Breast epithelium (tissue), 4 donors: ENCODE measurements around the gene DNAH17. TPM values are rescaled to one million over a fixed set of nuclear protein-coding genes. Genes with fewer than 3 reads are reported as not detected.

Experiments
- DNase-seq, 2 donors: peaks; one replicate each; pipeline ENCODE4 v3.0.0-alpha.2; 2019; ENCODE audit warnings: low spot score in 2 of 2
- H3K27ac ChIP-seq, 2 donors: fragments of 200-600 bp; sonication (generic) in 1 of 2; one replicate each; pipeline ENCODE4 v1.5.1; 2016 to 2019; ENCODE audit warnings: mild to moderate bottlenecking in 1 of 2
- H3K27me3 ChIP-seq, 2 donors: fragments of 200-600 bp; sonication (generic) in 1 of 2; one replicate each; pipeline versions ENCODE4 v1.5.1 to v1.6.0; 2017 to 2019; ENCODE audit warnings: control low read depth in 1 of 2, mild to moderate bottlenecking in 1 of 2
- H3K36me3 ChIP-seq: fragments of 200-600 bp; one replicate; pipeline ENCODE4 v1.5.1; 2019
- H3K4me1 ChIP-seq, 2 donors: fragments of 200-600 bp; sonication (generic); one replicate each; pipeline ENCODE4 v1.5.1; 2016 to 2019; ENCODE audit warnings: control low read depth in 1 of 2
- H3K4me3 ChIP-seq, 3 donors: fragments of 200-600 bp; sonication (generic); 1 replicate in 2 of 3; 2 replicates in 1 of 3; pipeline ENCODE4 v1.5.1; 2016 to 2019; ENCODE audit warnings: mild to moderate bottlenecking in 3 of 3, moderate library complexity in 2 of 3
- H3K9me3 ChIP-seq, 2 donors: fragments of 200-600 bp; sonication (generic) in 1 of 2; one replicate each; pipeline ENCODE4 v1.5.1; 2016 to 2019; ENCODE audit warnings: control low read depth in 1 of 2
- POLR2A ChIP-seq: fragments of 450-650 bp; IDR thresholded peaks from one replicate; pipeline ENCODE4 v1.6.1; 2016; ENCODE audit warnings: antibody characterized with exemption, mild to moderate bottlenecking, moderate library complexity
- POLR2AphosphoS5 ChIP-seq, 3 donors: sonication (generic); formaldehyde crosslinking; IDR thresholded peaks; one replicate each; pipeline ENCODE4 v1.6.1; 2017; ENCODE audit warnings: antibody characterized with exemption in 3 of 3
- intact Hi-C: fragments of 100-400 bp; cut with DNase I; formaldehyde crosslinking; loops from one replicate; pipeline ENCODE4 v1.15.1; 2023; ENCODE audit warnings: low total_unique reads
- total RNA-seq, 3 donors: library from RNA; depleted of rRNA; stranded (reverse); fragments of >200 nt; gene quantifications; one replicate each; pipeline ENCODE4 v1.1.0, GENCODE V29; 2016
- TF ChIP-seq, protein P1 (sequence below), 3 donors: fragments of 450-650 bp; IDR thresholded peaks; one replicate each; pipeline ENCODE4 v1.5.1; 2016 to 2017; ENCODE audit warnings: antibody characterized with exemption in 3 of 3, mild to moderate bottlenecking in 3 of 3, moderate library complexity in 3 of 3

Gene DNAH17
- total RNA-seq, 3 donors from 2014 or later = 0.15 to 0.33 TPM; not detected in 1

DNA sequence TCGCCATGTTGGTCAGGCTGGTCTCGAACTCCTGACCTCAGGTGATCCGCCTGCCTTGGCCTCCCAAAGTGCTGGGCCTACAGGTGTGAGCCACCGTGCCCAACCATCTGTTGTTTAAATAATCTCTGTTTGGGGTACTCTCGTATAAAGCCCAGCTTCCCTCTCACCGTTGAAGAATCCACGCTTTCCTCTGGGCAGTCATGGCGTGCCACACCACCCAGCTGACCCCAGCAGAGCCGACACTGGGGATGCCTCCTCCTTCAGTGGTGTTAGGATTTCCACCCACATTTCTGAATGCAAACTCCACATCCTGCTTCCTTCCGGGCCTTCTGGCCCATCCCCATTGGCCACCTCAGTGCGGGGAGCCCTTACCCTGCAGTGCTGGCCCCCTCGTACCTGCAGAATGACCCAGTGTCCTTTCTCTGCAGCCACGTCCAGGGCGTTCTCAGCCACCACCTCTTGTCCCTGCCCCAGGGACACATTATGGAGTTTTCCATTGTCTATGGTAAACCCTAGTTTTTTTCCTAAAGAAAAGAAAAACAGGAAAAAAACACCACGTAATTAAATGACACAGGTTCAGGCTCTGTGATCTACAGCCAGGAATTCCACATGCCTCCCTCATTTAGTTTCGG is 138.4 kb downstream of the DNAH17 start:
- Histone ChIP-seq H3K27me3 (peaks cover 0 to 18% of the 10 kb centered on the region in 2 donors), H3K4me1 (no peaks in the 10 kb centered on the region), H3K27ac (no peak overlapping the region), H3K4me3 (no peak overlapping the region), H3K36me3 (no peaks in the 10 kb centered on the region), H3K9me3 (no peaks in the 10 kb centered on the region)
- DNase-seq = no peak
- intact Hi-C loops = no loop called here
- no peak for TF ChIP-seq POLR2A
- no peak for TF ChIP-seq POLR2AphosphoS5 (IDR thresholded peaks at IDR 0.05)
- TF ChIP-seq, protein P1, sequence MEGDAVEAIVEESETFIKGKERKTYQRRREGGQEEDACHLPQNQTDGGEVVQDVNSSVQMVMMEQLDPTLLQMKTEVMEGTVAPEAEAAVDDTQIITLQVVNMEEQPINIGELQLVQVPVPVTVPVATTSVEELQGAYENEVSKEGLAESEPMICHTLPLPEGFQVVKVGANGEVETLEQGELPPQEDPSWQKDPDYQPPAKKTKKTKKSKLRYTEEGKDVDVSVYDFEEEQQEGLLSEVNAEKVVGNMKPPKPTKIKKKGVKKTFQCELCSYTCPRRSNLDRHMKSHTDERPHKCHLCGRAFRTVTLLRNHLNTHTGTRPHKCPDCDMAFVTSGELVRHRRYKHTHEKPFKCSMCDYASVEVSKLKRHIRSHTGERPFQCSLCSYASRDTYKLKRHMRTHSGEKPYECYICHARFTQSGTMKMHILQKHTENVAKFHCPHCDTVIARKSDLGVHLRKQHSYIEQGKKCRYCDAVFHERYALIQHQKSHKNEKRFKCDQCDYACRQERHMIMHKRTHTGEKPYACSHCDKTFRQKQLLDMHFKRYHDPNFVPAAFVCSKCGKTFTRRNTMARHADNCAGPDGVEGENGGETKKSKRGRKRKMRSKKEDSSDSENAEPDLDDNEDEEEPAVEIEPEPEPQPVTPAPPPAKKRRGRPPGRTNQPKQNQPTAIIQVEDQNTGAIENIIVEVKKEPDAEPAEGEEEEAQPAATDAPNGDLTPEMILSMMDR (IDR thresholded peaks at IDR 0.05) = no peak

- H3K36me3 ChIP-seq = no peaks in the 10 kb centered on the region
- no peaks in the 10 kb centered on the region for H3K4me1 ChIP-seq
- no peak overlapping the region for H3K27ac ChIP-seq
- H3K27me3 ChIP-seq = peaks cover 0 to 18% of the 10 kb centered on the region in 2 donors
- no peak for DNase-seq
- TF ChIP-seq POLR2A (no peak), POLR2AphosphoS5 (IDR thresholded peaks at IDR 0.05) (no peak)
- TF ChIP-seq, protein P1 (IDR thresholded peaks at IDR 0.05) = no peak
- intact Hi-C loops = no loop called here
- no peaks in the 10 kb centered on the region for H3K9me3 ChIP-seq
- no peak overlapping the region for H3K4me3 ChIP-seq
These were observed 138.9 kb downstream of the DNAH17 start for GRCh38 chr17:78438271-78438691.

- H3K4me3 ChIP-seq = no peak overlapping the region
- no peaks in the 10 kb centered on the region for H3K36me3 ChIP-seq
- DNase-seq = no peak
- H3K27ac ChIP-seq = no peak overlapping the region
- intact Hi-C loops = no loop called here
- TF ChIP-seq, protein P1 (IDR thresholded peaks at IDR 0.05) = no peak
- TF ChIP-seq POLR2AphosphoS5 (IDR thresholded peaks at IDR 0.05) (no peak), POLR2A (no peak)
- H3K4me1 ChIP-seq = no peaks in the 10 kb centered on the region
- no peaks in the 10 kb centered on the region for H3K9me3 ChIP-seq
- H3K27me3 ChIP-seq = peaks cover 0 to 18% of the 10 kb centered on the region in 2 donors
These were observed 139.6 kb downstream of the DNAH17 start for GRCh38 chr17:78437508-78438169.

DNA sequence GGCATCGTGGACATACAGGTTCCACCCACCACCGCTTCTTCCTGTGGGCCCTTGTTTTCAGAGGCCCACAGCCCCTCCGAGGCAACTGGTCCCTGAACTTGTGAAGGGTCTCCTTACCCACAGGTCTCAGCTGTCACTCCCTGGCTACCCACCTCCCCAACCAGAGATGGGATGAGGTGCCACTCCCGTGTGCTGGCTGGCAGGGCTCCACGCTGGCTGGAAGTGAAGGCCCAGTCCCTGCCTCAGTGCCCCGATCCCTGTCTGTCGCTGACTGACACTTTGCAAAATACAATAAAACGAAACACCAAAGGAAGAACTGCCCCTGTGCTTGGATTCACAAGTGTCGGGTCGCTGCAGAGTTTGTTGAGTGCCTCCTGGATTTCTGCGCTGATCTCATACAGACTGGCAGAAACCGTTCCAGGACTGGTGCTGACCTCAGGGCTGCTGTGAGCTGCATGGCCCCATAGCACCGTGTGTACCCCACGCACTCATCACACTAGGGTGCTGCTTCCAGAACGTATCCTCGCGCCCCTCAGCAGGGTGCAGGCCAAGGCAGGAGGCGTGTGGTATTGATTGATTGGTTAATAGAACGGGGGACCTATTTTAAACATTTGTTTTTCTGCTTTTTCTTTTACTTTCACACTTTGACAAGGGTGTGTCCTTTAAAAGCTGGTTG is 141.7 kb downstream of the DNAH17 start:
- no peak for DNase-seq
- H3K36me3 ChIP-seq = no peaks in the 10 kb centered on the region
- intact Hi-C loops = no loop called here
- H3K9me3 ChIP-seq = no peaks in the 10 kb centered on the region
- H3K27ac ChIP-seq = no peak overlapping the region
- TF ChIP-seq, protein P1 (IDR thresholded peaks at IDR 0.05) = no peak
- no peak for TF ChIP-seq POLR2A
- no peak for TF ChIP-seq POLR2AphosphoS5 (IDR thresholded peaks at IDR 0.05)
- peaks cover 0 to 18% of the 10 kb centered on the region in 2 donors for H3K27me3 ChIP-seq
- no peaks in the 10 kb centered on the region for H3K4me1 ChIP-seq
- no peak overlapping the region for H3K4me3 ChIP-seq
